ENCODE results near the gene KLF6. TPM values are rescaled to one million over a fixed set of nuclear protein-coding genes. Genes with fewer than 3 reads are reported as not detected.
A peak's percentile ranks its signal among the peaks of the same experiment; 100 is the strongest.

The KLF6 gene
- total and polyA plus RNA-seq, 2 donors (not counting 3 experiments of a cell fraction or from before 2014, with no cell fraction given): 183 to 307 TPM

DNA sequence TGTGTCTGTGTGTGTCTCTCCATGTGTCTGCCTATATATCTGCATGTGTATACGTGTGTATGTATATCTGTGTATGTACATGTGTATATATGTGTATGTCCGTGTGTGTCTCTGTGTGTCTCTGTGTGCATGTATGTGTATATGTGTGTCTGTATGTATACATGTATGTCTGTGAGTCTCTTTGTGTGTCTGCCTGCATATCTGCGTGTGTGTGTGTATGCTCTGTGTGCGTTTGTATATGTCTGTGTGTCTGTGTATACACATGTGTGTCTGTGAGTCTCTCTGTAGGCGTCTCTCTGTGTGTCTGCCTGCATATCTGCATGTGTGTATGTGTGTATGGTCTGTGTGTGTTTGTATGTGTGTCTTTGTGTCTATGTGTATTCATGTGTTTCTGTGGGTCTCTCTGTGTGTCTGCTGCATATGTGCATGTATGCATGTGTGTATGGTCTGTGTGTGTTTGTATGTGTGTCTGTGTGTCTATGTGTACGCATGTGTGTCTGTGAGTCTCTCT is 23.7 kb upstream of the KLF6 start:
- DNase-seq (ENCODE audit: low read depth, low spot score) (peak; percentile 13), FAIRE-seq (no peak)
- ChIA-PET POLR2A (no interaction called here), CTCF (no interaction called here)
- H3K79me2 ChIP-seq (ENCODE audit: control insufficient read depth, insufficient read depth, low read length): no peaks in the 10 kb centered on the region
- no peak overlapping the region for H2AFZ ChIP-seq (ENCODE audit: low read depth, low read length)
- no peaks in the 10 kb centered on the region for H4K20me1 ChIP-seq (replicated peaks; ENCODE audit: control insufficient read depth, extremely low read depth, insufficient read depth, low read length)
- no peaks in the 10 kb centered on the region for H3K36me3 ChIP-seq (ENCODE audit: control insufficient read depth in 2 of 2, extremely low read depth in 1 of 2, insufficient read depth in 2 of 2, low read length in 2 of 2)
- no TSS peak for BruUV-seq (replicated peaks)
- no peaks in the 10 kb centered on the region for H3K9me1 ChIP-seq (replicated peaks; ENCODE audit: control insufficient read depth, extremely low read depth, insufficient read depth, low read length)
- no peaks in the 10 kb centered on the region for H3K27me3 ChIP-seq (ENCODE audit: control insufficient read depth in 2 of 2, insufficient read depth in 2 of 2, low read length in 2 of 2)
- no peak overlapping the region for H3K9ac ChIP-seq (replicated peaks; ENCODE audit: extremely low read depth, insufficient read depth, low read length)
- TF ChIP-seq JUN (IDR thresholded peaks at IDR 0.05; ENCODE audit: borderline replicate concordance, insufficient read depth, insufficient read length, low read depth) (no peak), GATA2 (IDR thresholded peaks at IDR 0.05; ENCODE audit: insufficient read depth, insufficient read length, low read depth, low read length) (no peak), MYC (IDR thresholded peaks at IDR 0.05; ENCODE audit: low read depth, low read length) (no peak), EZH2 (IDR thresholded peaks at IDR 0.05; ENCODE audit: borderline replicate concordance, low read depth, low read length, severe bottlenecking) (no peak)
- no peak overlapping the region for H3K4me3 ChIP-seq (replicated peaks in 1 of 3; ENCODE audit: insufficient read depth in 1 of 3, low read depth in 1 of 3, low read length in 3 of 3)
- H3K4me1 ChIP-seq (ENCODE audit: control insufficient read depth, extremely low read depth, insufficient read depth, low read length): peaks cover 81% of the 10 kb centered on the region
- no peak overlapping the region for H3K4me2 ChIP-seq (ENCODE audit: insufficient read depth, low read length)
- dilution Hi-C loops (cut with MboI; ENCODE audit: extremely low pct_ligation_motif_present, low sequenced_read_pairs): no loop called here
- no peaks in the 10 kb centered on the region for H3K9me3 ChIP-seq (replicated peaks; ENCODE audit: control insufficient read depth, insufficient read depth, low read length)
- H3K27ac ChIP-seq (ENCODE audit: insufficient read depth, low read depth, low read length): peak overlapping the region; percentile 100
- intact Hi-C loops (cut with micrococcal nuclease): no loop called here

- dilution Hi-C loops (cut with MboI; ENCODE audit: extremely low pct_ligation_motif_present, low sequenced_read_pairs) (no loop called here), intact Hi-C loops (cut with micrococcal nuclease) (loop anchor here (1.0 to 2.0 kb wide), 2 partner anchors 545 to 855 kb away; no protein-coding TSS in a partner anchor)
- POLR2A ChIA-PET: interaction anchor here (1.1 to 4.3 kb wide), 2 partner anchors 23 to 962 kb away, joined by 3 to 26 read pairs; partner anchors contain the start of gene KLF6
These were observed 23.0 kb upstream of the KLF6 start for GRCh38 chr10:3807928-3808496.

More at GRCh38 chr10:3807928-3808496, 23.0 kb upstream of the KLF6 start:
- Histone ChIP-seq H3K4me2 (ENCODE audit: insufficient read depth, low read length) (no peak overlapping the region), H4K20me1 (replicated peaks; ENCODE audit: control insufficient read depth, extremely low read depth, insufficient read depth, low read length) (no peaks in the 10 kb centered on the region), H2AFZ (ENCODE audit: low read depth, low read length) (no peak overlapping the region), H3K36me3 (ENCODE audit: control insufficient read depth in 2 of 2, extremely low read depth in 1 of 2, insufficient read depth in 2 of 2, low read length in 2 of 2) (no peaks in the 10 kb centered on the region), H3K4me1 (ENCODE audit: control insufficient read depth, extremely low read depth, insufficient read depth, low read length) (peaks cover 81% of the 10 kb centered on the region), H3K9ac (replicated peaks; ENCODE audit: extremely low read depth, insufficient read depth, low read length) (peak overlapping the region; percentile 26), H3K4me3 (replicated peaks in 1 of 3; ENCODE audit: insufficient read depth in 1 of 3, low read depth in 1 of 3, low read length in 3 of 3) (no peak overlapping the region), H3K79me2 (ENCODE audit: control insufficient read depth, insufficient read depth, low read length) (no peaks in the 10 kb centered on the region), H3K9me1 (replicated peaks; ENCODE audit: control insufficient read depth, extremely low read depth, insufficient read depth, low read length) (no peaks in the 10 kb centered on the region), H3K27ac (ENCODE audit: insufficient read depth, low read depth, low read length) (peak overlapping the region; percentile 100), H3K9me3 (replicated peaks; ENCODE audit: control insufficient read depth, insufficient read depth, low read length) (no peaks in the 10 kb centered on the region), H3K27me3 (ENCODE audit: control insufficient read depth in 2 of 2, insufficient read depth in 2 of 2, low read length in 2 of 2) (no peaks in the 10 kb centered on the region)
- no TSS peak for BruUV-seq (replicated peaks)
- CTCF ChIA-PET: interaction anchor here (1.0 kb wide), 1 partner anchor 849 kb away, joined by 3 read pairs; no protein-coding TSS in a partner anchor
- DNase-seq (ENCODE audit: low read depth, low spot score) (no peak), FAIRE-seq (no peak)
- TF ChIP-seq POLR2AphosphoS5 (IDR thresholded peaks at IDR 0.05; ENCODE audit: insufficient read depth, low read depth, low read length) (no peak), POLR2A (IDR thresholded peaks at IDR 0.05; ENCODE audit: low read depth, low read length) (no peak), MYC (IDR thresholded peaks at IDR 0.05; ENCODE audit: low read depth, low read length) (no peak)
- TF ChIP-seq, protein P1, sequence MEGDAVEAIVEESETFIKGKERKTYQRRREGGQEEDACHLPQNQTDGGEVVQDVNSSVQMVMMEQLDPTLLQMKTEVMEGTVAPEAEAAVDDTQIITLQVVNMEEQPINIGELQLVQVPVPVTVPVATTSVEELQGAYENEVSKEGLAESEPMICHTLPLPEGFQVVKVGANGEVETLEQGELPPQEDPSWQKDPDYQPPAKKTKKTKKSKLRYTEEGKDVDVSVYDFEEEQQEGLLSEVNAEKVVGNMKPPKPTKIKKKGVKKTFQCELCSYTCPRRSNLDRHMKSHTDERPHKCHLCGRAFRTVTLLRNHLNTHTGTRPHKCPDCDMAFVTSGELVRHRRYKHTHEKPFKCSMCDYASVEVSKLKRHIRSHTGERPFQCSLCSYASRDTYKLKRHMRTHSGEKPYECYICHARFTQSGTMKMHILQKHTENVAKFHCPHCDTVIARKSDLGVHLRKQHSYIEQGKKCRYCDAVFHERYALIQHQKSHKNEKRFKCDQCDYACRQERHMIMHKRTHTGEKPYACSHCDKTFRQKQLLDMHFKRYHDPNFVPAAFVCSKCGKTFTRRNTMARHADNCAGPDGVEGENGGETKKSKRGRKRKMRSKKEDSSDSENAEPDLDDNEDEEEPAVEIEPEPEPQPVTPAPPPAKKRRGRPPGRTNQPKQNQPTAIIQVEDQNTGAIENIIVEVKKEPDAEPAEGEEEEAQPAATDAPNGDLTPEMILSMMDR (IDR thresholded peaks at IDR 0.05; ENCODE audit: extremely low read depth in 1 of 2, insufficient read depth in 1 of 2, low read depth in 1 of 2, low read length in 2 of 2): no peak

Data from endothelial cell of umbilical vein (primary cell).